Common myeloid progenitor, CD34-positive (primary cell): Measurements from ENCODE around the gene NANP.

Experiments used
- CTCF ChIA-PET: fragments of 350-600 bp; sonication (Branson Sonifier 250); formaldehyde crosslinking; loops from one replicate; lab custom pipeline; 2021; ENCODE audit warnings: antibody characterized with exemption; lab: Charles Lee
- POLR2A ChIA-PET: fragments of 350-600 bp; sonication (Branson Sonifier 250); formaldehyde crosslinking; loops from one replicate; lab custom pipeline; 2021; ENCODE audit warnings: antibody characterized with exemption; lab: Charles Lee
- DNase-seq, 3 donors: peaks; one replicate each; pipeline versions ENCODE4 v3.0.0 to v3.0.0-alpha.2; 2013
- H3K27ac ChIP-seq, 2 experiments: 1 replicate in 1 of 2; 2 replicates in 1 of 2; pipeline ENCODE4 v1.7.0; 2013; ENCODE audit warnings: inconsistent platforms in 2 of 2, low read length in 2 of 2, mild to moderate bottlenecking in 2 of 2, low read depth in 1 of 2, moderate library complexity in 1 of 2; ENCODE audit not compliant: severe bottlenecking in 2 of 2, insufficient read depth in 1 of 2, poor library complexity in 1 of 2
- H3K27me3 ChIP-seq, 5 experiments: replicated peaks in 2 of 5; 1 replicate in 3 of 5; 2 replicates in 2 of 5; pipeline versions ENCODE4 v1.6.1 to v1.7.0; 2013; ENCODE audit warnings: low read length in 4 of 5, mild to moderate bottlenecking in 2 of 5, moderate library complexity in 2 of 5, inconsistent platforms in 1 of 5; ENCODE audit not compliant: insufficient read depth in 5 of 5, control insufficient read depth in 4 of 5
- H3K36me3 ChIP-seq, 4 experiments: 1 replicate in 2 of 4; 2 replicates in 2 of 4; pipeline versions ENCODE4 v1.6.1 to v1.7.0; 2013; ENCODE audit warnings: low read length in 3 of 4, control low read depth in 1 of 4, mild to moderate bottlenecking in 1 of 4; ENCODE audit not compliant: control insufficient read depth in 4 of 4, insufficient read depth in 4 of 4
- H3K4me1 ChIP-seq, 4 experiments: 1 replicate in 3 of 4; 2 replicates in 1 of 4; pipeline versions ENCODE4 v1.6.1 to v1.7.1; 2013; ENCODE audit warnings: low read length in 3 of 4, mild to moderate bottlenecking in 3 of 4, control low read depth in 1 of 4, inconsistent platforms in 1 of 4, moderate library complexity in 1 of 4; ENCODE audit not compliant: control insufficient read depth in 4 of 4, insufficient read depth in 4 of 4; ENCODE audit errors: control extremely low read depth in 1 of 4
- H3K4me3 ChIP-seq, 7 experiments: 1 replicate in 4 of 7; 2 replicates in 3 of 7; pipeline versions ENCODE4 v1.5.1 to v1.7.0; 2013; ENCODE audit warnings: mild to moderate bottlenecking in 7 of 7, low read length in 6 of 7, moderate library complexity in 6 of 7, inconsistent platforms in 2 of 7, low read depth in 2 of 7, control low read depth in 1 of 7; ENCODE audit not compliant: insufficient read depth in 4 of 7, control insufficient read depth in 1 of 7; ENCODE audit errors: extremely low read depth in 1 of 7
- H3K9me3 ChIP-seq, 5 experiments: 1 replicate in 4 of 5; 2 replicates in 1 of 5; pipeline versions ENCODE4 v1.6.1 to v1.7.1; 2013; ENCODE audit warnings: low read length in 4 of 5, mild to moderate bottlenecking in 2 of 5, inconsistent platforms in 1 of 5, low read depth in 1 of 5, moderate library complexity in 1 of 5; ENCODE audit not compliant: control insufficient read depth in 4 of 5, insufficient read depth in 2 of 5; ENCODE audit errors: control extremely low read depth in 1 of 5
- WGBS: methylation state at CpG from one replicate; pipeline ENCODE4 v1.1.5; 2013; ENCODE audit not compliant: insufficient coverage; 5-methylcytosine and 5-hydroxymethylcytosine counted together

The NANP gene

GRCh38 chr20:25626779-25627178 is 3.0 kb upstream of the NANP start:
- Histone ChIP-seq H3K4me3 (no peak overlapping the region), H3K27me3 (no peaks in the 10 kb centered on the region), H3K9me3 (peaks cover 0 to 10% (median 7%) of the 10 kb centered on the region in 5 experiments), H3K4me1 (peaks cover 0 to 21% (median 18%) of the 10 kb centered on the region in 4 experiments), H3K27ac (no peak overlapping the region), H3K36me3 (no peaks in the 10 kb centered on the region)
- WGBS, result 98% methylated on average over 8 of the region's 9 CpGs
- ChIA-PET POLR2A (no interaction called here), CTCF (no interaction called here)
- DNase-seq, result no peak

GRCh38 chr20:25624500-25624939 is 706 bp upstream of the NANP start:
- Histone ChIP-seq H3K27ac (peak overlapping the region; percentile 50 to 80), H3K27me3 (no peaks in the 10 kb centered on the region), H3K9me3 (peaks cover 0 to 9% (median 3%) of the 10 kb centered on the region in 5 experiments), H3K4me1 (peaks cover 0 to 24% (median 18%) of the 10 kb centered on the region in 4 experiments), H3K36me3 (peaks cover 0 to 5% (median 3%) of the 10 kb centered on the region in 4 experiments), H3K4me3 (peak overlapping the region in 6 of 7 experiments; percentile 57 to 93 (median 86))
- 33% methylated on average over 13 of the region's 17 CpGs for WGBS
- ChIA-PET CTCF (interaction anchor here (1.1 kb wide), 1 partner anchor 25 kb away, joined by 3 read pairs; no protein-coding TSS in a partner anchor), POLR2A (no interaction called here)
- no peak for DNase-seq

GRCh38 chr20:25623225-25623735 is 534 bp downstream of the NANP start:
- Histone ChIP-seq H3K27ac (peak overlapping the region; percentile 50 to 80), H3K27me3 (no peaks in the 10 kb centered on the region), H3K4me3 (peak overlapping the region; percentile 55 to 93 (median 84)), H3K9me3 (peaks cover 0 to 7% (median under 1%) of the 10 kb centered on the region in 5 experiments), H3K4me1 (peaks cover 0 to 25% (median 18%) of the 10 kb centered on the region in 4 experiments), H3K36me3 (peaks cover 0 to 5% (median 3%) of the 10 kb centered on the region in 4 experiments)
- ChIA-PET POLR2A (interaction anchor here (0.6 kb wide), 1 partner anchor 14 kb away, joined by 4 read pairs; no protein-coding TSS in a partner anchor), CTCF (interaction anchor here (0.6 kb wide), 1 partner anchor 8 kb away, joined by 3 read pairs; no protein-coding TSS in a partner anchor)
- 0% methylated on average over 36 of the region's 45 CpGs for WGBS
- peak; percentile 4 to 56 (median 36) for DNase-seq

GRCh38 chr20:25622450-25623224 is 1.2 kb downstream of the NANP start:
- H3K36me3 ChIP-seq, result peaks cover 0 to 5% (median 3%) of the 10 kb centered on the region in 4 experiments
- peaks cover 0 to 25% (median 18%) of the 10 kb centered on the region in 4 experiments for H3K4me1 ChIP-seq
- no peaks in the 10 kb centered on the region for H3K27me3 ChIP-seq
- no peak for DNase-seq
- H3K4me3 ChIP-seq, result peak overlapping the region; percentile 55 to 93 (median 84)
- peaks cover 0 to 2% (median 0%) of the 10 kb centered on the region in 5 experiments for H3K9me3 ChIP-seq
- POLR2A ChIA-PET, result no interaction called here
- CTCF ChIA-PET, result no interaction called here
- 69% methylated on average over 7 of the region's 17 CpGs for WGBS
- peak overlapping the region in 1 of 2 experiments; percentile 80 for H3K27ac ChIP-seq

- 89% methylated on average over 1 of the region's 6 CpGs for WGBS
- H3K27ac ChIP-seq, result no peak overlapping the region
- DNase-seq, result no peak
- CTCF ChIA-PET, result no interaction called here
- POLR2A ChIA-PET, result no interaction called here
- peaks cover 0 to 5% (median 3%) of the 10 kb centered on the region in 4 experiments for H3K36me3 ChIP-seq
- H3K4me3 ChIP-seq, result peak overlapping the region in 2 of 7 experiments; percentile 91 to 93
- H3K9me3 ChIP-seq, result peaks cover 0 to 2% (median 0%) of the 10 kb centered on the region in 5 experiments
- peaks cover 0 to 25% (median 18%) of the 10 kb centered on the region in 4 experiments for H3K4me1 ChIP-seq
- no peaks in the 10 kb centered on the region for H3K27me3 ChIP-seq
These were observed 1.8 kb downstream of the NANP start for GRCh38 chr20:25622049-25622448.

- Histone ChIP-seq H3K27me3 (no peaks in the 10 kb centered on the region), H3K4me3 (no peak overlapping the region), H3K27ac (no peak overlapping the region), H3K36me3 (peaks cover 0 to 20% (median 13%) of the 10 kb centered on the region in 4 experiments), H3K4me1 (peaks cover 0 to 22% (median 16%) of the 10 kb centered on the region in 4 experiments), H3K9me3 (peaks cover 0 to 2% (median 0%) of the 10 kb centered on the region in 5 experiments)
- no peak for DNase-seq
- WGBS, result 93% methylated on average over 3 of the region's 3 CpGs
- CTCF ChIA-PET, result interaction anchor here (1.7 kb wide), 1 partner anchor 10 kb away, joined by 3 read pairs; no protein-coding TSS in a partner anchor
- POLR2A ChIA-PET, result no interaction called here
These were observed 4.3 kb downstream of the NANP start for GRCh38 chr20:25619514-25619913.
